Prostate gland (tissue), 2 donors: Measurements from ENCODE around the gene TRAF3.

Experiments
- POLR2A ChIP-seq: fragments of 450-650 bp; IDR thresholded peaks from one replicate; pipeline ENCODE4 v1.6.1; 2016; ENCODE audit warnings: antibody characterized with exemption, mild to moderate bottlenecking
- POLR2AphosphoS5 ChIP-seq: sonication (generic); formaldehyde crosslinking; IDR thresholded peaks from one replicate; pipeline ENCODE4 v1.6.1; 2017; ENCODE audit warnings: antibody characterized with exemption
- TF ChIP-seq, protein P1 (sequence below), 4 experiments: fragments of 200-600 bp in 2 of 4; fragments of 450-650 bp in 2 of 4; sonication (generic) in 2 of 4; IDR thresholded peaks; 1 replicate in 3 of 4; 2 replicates in 1 of 4; pipeline ENCODE4 v1.5.1; 2016 to 2019; ENCODE audit warnings: antibody characterized with exemption in 4 of 4, mild to moderate bottlenecking in 2 of 4, moderate library complexity in 2 of 4

DNA sequence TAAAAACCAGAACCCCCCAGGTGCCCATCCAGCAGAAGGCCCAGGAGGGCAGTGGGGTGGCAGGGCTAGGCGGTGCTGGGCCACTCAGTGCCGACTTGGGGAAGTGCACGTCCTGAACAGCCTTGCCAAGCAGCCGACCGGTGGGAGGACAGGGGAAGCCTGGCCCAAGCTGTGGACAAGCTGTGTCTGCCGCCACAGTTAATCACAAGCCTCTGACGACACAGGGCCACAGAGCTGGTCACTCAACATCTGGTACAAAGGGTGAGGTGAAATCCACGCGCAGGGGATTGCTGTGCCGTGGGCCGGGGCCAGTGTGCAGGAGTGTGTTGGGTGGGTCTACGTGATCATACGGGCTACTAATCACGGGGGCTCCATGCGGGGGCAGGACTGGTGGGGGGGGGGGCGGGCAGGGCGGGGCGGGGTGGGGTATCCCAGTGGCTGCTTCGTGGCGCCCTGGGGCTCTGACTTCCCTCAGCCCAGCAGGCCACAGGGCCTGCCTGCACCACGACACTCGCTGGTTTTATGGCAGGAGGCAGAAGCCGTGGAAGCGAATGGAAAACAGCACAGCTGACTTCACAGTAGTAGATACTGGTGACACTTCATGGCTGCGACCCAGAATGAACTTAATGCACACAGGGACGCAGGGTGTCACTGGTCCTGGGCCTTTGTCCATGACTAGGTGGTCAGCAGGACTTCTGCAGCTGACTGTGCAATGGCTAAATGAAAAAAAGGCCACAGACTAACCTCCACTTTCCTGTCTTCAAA is 155.4 kb downstream of the TRAF3 start:
- TF ChIP-seq, protein P1, sequence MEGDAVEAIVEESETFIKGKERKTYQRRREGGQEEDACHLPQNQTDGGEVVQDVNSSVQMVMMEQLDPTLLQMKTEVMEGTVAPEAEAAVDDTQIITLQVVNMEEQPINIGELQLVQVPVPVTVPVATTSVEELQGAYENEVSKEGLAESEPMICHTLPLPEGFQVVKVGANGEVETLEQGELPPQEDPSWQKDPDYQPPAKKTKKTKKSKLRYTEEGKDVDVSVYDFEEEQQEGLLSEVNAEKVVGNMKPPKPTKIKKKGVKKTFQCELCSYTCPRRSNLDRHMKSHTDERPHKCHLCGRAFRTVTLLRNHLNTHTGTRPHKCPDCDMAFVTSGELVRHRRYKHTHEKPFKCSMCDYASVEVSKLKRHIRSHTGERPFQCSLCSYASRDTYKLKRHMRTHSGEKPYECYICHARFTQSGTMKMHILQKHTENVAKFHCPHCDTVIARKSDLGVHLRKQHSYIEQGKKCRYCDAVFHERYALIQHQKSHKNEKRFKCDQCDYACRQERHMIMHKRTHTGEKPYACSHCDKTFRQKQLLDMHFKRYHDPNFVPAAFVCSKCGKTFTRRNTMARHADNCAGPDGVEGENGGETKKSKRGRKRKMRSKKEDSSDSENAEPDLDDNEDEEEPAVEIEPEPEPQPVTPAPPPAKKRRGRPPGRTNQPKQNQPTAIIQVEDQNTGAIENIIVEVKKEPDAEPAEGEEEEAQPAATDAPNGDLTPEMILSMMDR (IDR thresholded peaks at IDR 0.05), result no peak
- TF ChIP-seq POLR2AphosphoS5 (no peak), POLR2A (no peak)
